ENCODE results near the gene WDR18. TPM values are rescaled to one million over a fixed set of nuclear protein-coding genes. Genes with fewer than 3 reads are reported as not detected.

Gene WDR18
- total and polyA plus RNA-seq, 2 of the 8 experiments (the other 6 are each of a cell fraction or from before 2014, with no cell fraction given): 87.7 to 177 TPM

- Histone ChIP-seq H3K79me1 (ENCODE audit: low read depth, low read length) (peaks cover 11% of the 10 kb centered on the region), H2BK20ac (ENCODE audit: low read length) (no peak overlapping the region; the same call in 1 of the 2 replicates), H2BK120ac (replicated peaks; ENCODE audit: low read depth, low read length) (peak overlapping the region; percentile 0), H3K14ac (ENCODE audit: insufficient read length) (no peak overlapping the region), H4K8ac (ENCODE audit: extremely low read depth, insufficient read depth, low read length) (peak overlapping the region; percentile 57), H3K4ac (replicated peaks; ENCODE audit: insufficient read length, low read depth, low read length) (no peak overlapping the region), H2AFZ (ENCODE audit: low read length) (no peak overlapping the region), H2BK12ac (ENCODE audit: low read depth, low read length) (0 out of 2 replicates have a peak overlapping the region, but pooled peaks have one; percentile 27), H3K4me2 (ENCODE audit: insufficient read depth in 1 of 2, low read depth in 2 of 2, low read length in 2 of 2) (no peak overlapping the region; a peak in 1 of 4 replicates), H3K9me3 (ENCODE audit: insufficient read depth in 2 of 2, low read depth in 1 of 2, low read length in 1 of 2) (no peaks in the 10 kb centered on the region), H2BK5ac (ENCODE audit: low read depth, low read length) (peak overlapping the region; percentile 78), H3K36me3 (ENCODE audit: control insufficient read depth in 2 of 4, insufficient read depth in 4 of 4, low read length in 3 of 4) (no peaks in the 10 kb centered on the region; a peak in 1 of 8 replicates), H4K20me1 (replicated peaks in 1 of 2; ENCODE audit: control insufficient read depth in 1 of 2, insufficient read depth in 2 of 2, low read length in 2 of 2) (peaks cover 0 to 1% of the 10 kb centered on the region in 2 experiments), H3K4me1 (replicated peaks in 1 of 4; ENCODE audit: control insufficient read depth in 3 of 4, insufficient read depth in 4 of 4, low read length in 3 of 4) (peaks cover 5 to 52% (median 28%) of the 10 kb centered on the region in 4 experiments), H4K91ac (replicated peaks; ENCODE audit: insufficient read length, low read length) (no peak overlapping the region), H4K5ac (ENCODE audit: insufficient read length, low read depth, low read length) (no peak overlapping the region), H3K4me3 (ENCODE audit: extremely low read depth in 1 of 4, insufficient read depth in 2 of 4, low read depth in 3 of 4, low read length in 4 of 4) (no peak overlapping the region), H2BK15ac (ENCODE audit: low read length) (no peak overlapping the region), H3K18ac (ENCODE audit: extremely low read depth, low read length) (peak overlapping the region; percentile 19; the same call in 1 of the 2 replicates), H3K9ac (replicated peaks in 1 of 4; ENCODE audit: extremely low read depth in 1 of 4, low read depth in 3 of 4, low read length in 3 of 4) (no peak overlapping the region; a peak in 1 of 7 replicates), H3K56ac (replicated peaks; ENCODE audit: insufficient read length, low read depth, low read length) (no peak overlapping the region), H3K27ac (ENCODE audit: low read depth, low read length) (peak overlapping the region; percentile 65; the same call in 1 of the 2 replicates), H3K23ac (ENCODE audit: insufficient read length) (no peak overlapping the region), H3K23me2 (ENCODE audit: low read depth, low read length) (no peaks in the 10 kb centered on the region; the same call in 1 of the 2 replicates), H2AK5ac (ENCODE audit: low read depth, low read length) (no peak overlapping the region), H3K27me3 (replicated peaks in 1 of 4; ENCODE audit: control insufficient read depth in 3 of 4, extremely low read depth in 1 of 4, insufficient read depth in 3 of 4, low read length in 3 of 4) (no peaks in the 10 kb centered on the region), H3K79me2 (ENCODE audit: control insufficient read depth in 1 of 2, insufficient read depth in 2 of 2, low read length in 2 of 2) (peaks cover 0 to 26% of the 10 kb centered on the region in 2 experiments; a peak in 1 of 4 replicates)
- TF ChIP-seq POLR2A (IDR thresholded peaks at IDR 0.05; ENCODE audit: control extremely low read depth in 1 of 2, low read depth in 2 of 2, low read length in 2 of 2): no peak
- TF ChIP-seq TEAD4 (IDR thresholded peaks at IDR 0.05; ENCODE audit: low read depth, low read length): peak; percentile 87
- FAIRE-seq (no peak), DNase-seq (ENCODE audit: low read depth in 1 of 2, low spot score in 2 of 2) (peak in 1 of 2 experiments; percentile 65)
- POLR2A ChIA-PET (ENCODE audit: partially characterized antibody): interaction anchor here (0.6 to 2.3 kb wide), 8 partner anchors 8 to 94 kb away, joined by 3 to 6 read pairs (median 4); partner anchors contain the start of genes CNN2 and WDR18
- WGBS, 2 experiments (ENCODE audit: extremely low coverage in 1 of 2, insufficient coverage in 1 of 2, insufficient read length in 1 of 2, insufficient replicate concordance in 2 of 2, low coverage in 1 of 2, low lambda C conversion rate in 2 of 2, missing lambda C conversion rate in 1 of 2): 68% methylated on average over 18 of the region's 27 CpGs; no CpG with 5 or more reads in 1 of the 2 experiments
- CTCF ChIA-PET (ENCODE audit: partially characterized antibody): interaction anchor here (0.6 to 3.6 kb wide), 6 partner anchors 11 to 75 kb away, joined by 3 to 16 read pairs (median 3); no protein-coding TSS in a partner anchor
These were observed 27.2 kb upstream of the WDR18 start for GRCh38 chr19:956766-957440.

Data from H1 (cell line).